Neural progenitor cell (in vitro differentiated cells): ENCODE results near the gene ATP2A3. TPM values are rescaled to one million over a fixed set of nuclear protein-coding genes. Genes with fewer than 3 reads are reported as not detected.

ENCODE experiments used
- DNase-seq: peaks from one replicate; pipeline ENCODE4 v3.0.0-alpha.2; 2016; ENCODE audit warnings: low spot score
- H2AFZ ChIP-seq: fragments of 200-600 bp; sonication (generic); replicated peaks from 2 replicates; pipeline ENCODE4 v1.6.1; 2016; ENCODE audit warnings: antibody characterized with exemption
- H3F3A ChIP-seq: fragments of 200-600 bp; sonication (generic); 2 replicates; pipeline ENCODE4 v1.6.1; 2016; ENCODE audit warnings: antibody characterized with exemption, low read depth
- H3K27ac ChIP-seq: fragments of 200-600 bp; sonication (generic); 2 replicates; pipeline ENCODE4 v1.5.1; 2016; ENCODE audit warnings: mild to moderate bottlenecking
- H3K27me3 ChIP-seq: fragments of 200-600 bp; sonication (generic); 2 replicates; pipeline ENCODE4 v1.6.1; 2016; ENCODE audit warnings: mild to moderate bottlenecking, moderate library complexity
- H3K36me3 ChIP-seq: fragments of 200-600 bp; sonication (generic); 2 replicates; pipeline ENCODE4 v1.5.1; 2016
- H3K4me1 ChIP-seq: fragments of 200-600 bp; sonication (generic); 2 replicates; pipeline ENCODE4 v1.6.1; 2016; ENCODE audit warnings: mixed run types
- H3K4me2 ChIP-seq: fragments of 200-600 bp; sonication (generic); 2 replicates; pipeline ENCODE4 v1.6.1; 2016
- H3K4me3 ChIP-seq: fragments of 200-600 bp; sonication (generic); 2 replicates; pipeline ENCODE4 v1.5.1; 2016
- H3K79me2 ChIP-seq: fragments of 200-600 bp; sonication (generic); 2 replicates; pipeline ENCODE4 v1.6.1; 2016; ENCODE audit warnings: low read depth
- H3K9ac ChIP-seq: fragments of 200-600 bp; sonication (generic); 2 replicates; pipeline ENCODE4 v1.6.1; 2016
- H3K9me3 ChIP-seq: fragments of 200-600 bp; sonication (generic); 2 replicates; pipeline ENCODE4 v1.5.1; 2016; ENCODE audit warnings: low read depth
- H4K20me1 ChIP-seq: fragments of 200-600 bp; sonication (generic); 2 replicates; pipeline ENCODE4 v1.6.1; 2016; ENCODE audit warnings: low read depth
- H3K27ac Mint-ChIP-seq: 3 replicates; pipeline ENCODE4 v1.8.0; 2021; ENCODE audit warnings: mixed read lengths
- H3K27me3 Mint-ChIP-seq: 2 replicates; pipeline ENCODE4 v1.8.0; 2022; ENCODE audit warnings: low read depth, mild to moderate bottlenecking, inconsistent platforms, moderate library complexity, mixed read lengths; ENCODE audit not compliant: insufficient read depth
- H3K36me3 Mint-ChIP-seq: 3 replicates; pipeline ENCODE4 v1.8.0; 2021; ENCODE audit warnings: mixed read lengths
- H3K4me1 Mint-ChIP-seq: 3 replicates; pipeline ENCODE4 v1.8.0; 2021; ENCODE audit warnings: mixed read lengths
- H3K4me3 Mint-ChIP-seq: 3 replicates; pipeline ENCODE4 v1.8.0; 2021; ENCODE audit warnings: mild to moderate bottlenecking, moderate library complexity, mixed read lengths
- H3K9me3 Mint-ChIP-seq: 3 replicates; pipeline ENCODE4 v1.8.0; 2020; ENCODE audit warnings: mixed read lengths
- CTCF ChIP-seq: fragments of 200-600 bp; sonication (generic); IDR thresholded peaks from 2 replicates; pipeline ENCODE4 v1.5.1; 2017; ENCODE audit warnings: antibody characterized with exemption, mild to moderate bottlenecking
- EZH2 ChIP-seq: fragments of 200-600 bp; sonication (generic); IDR thresholded peaks from 2 replicates; pipeline ENCODE4 v1.6.1; 2017; ENCODE audit warnings: antibody characterized with exemption, mild to moderate bottlenecking, moderate library complexity
- EZH2phosphoT487 ChIP-seq: fragments of 200-600 bp; sonication (generic); IDR thresholded peaks from 2 replicates; pipeline ENCODE4 v1.6.1; 2017; ENCODE audit warnings: antibody characterized with exemption
- total RNA-seq: library from RNA; depleted of rRNA; stranded (reverse); fragments of >200 nt; gene quantifications from 2 replicates; pipeline ENCODE4 v1.2.3, GENCODE V29; 2015; ENCODE audit warnings: low replicate concordance

Gene ATP2A3
- total RNA-seq, 1 donor from 2014 or later, result 0.65 TPM

GRCh38 chr17:3959921-3960601 is 4.2 kb downstream of the ATP2A3 start:
- no peak for TF ChIP-seq EZH2phosphoT487
- TF ChIP-seq EZH2, result no peak
- TF ChIP-seq CTCF, result no peak
- H3K27ac ChIP-seq, result no peak overlapping the region

GRCh38 chr17:3959295-3959899 is 4.8 kb downstream of the ATP2A3 start:
- H3K4me1 Mint-ChIP-seq, result peaks cover 26% of the 10 kb centered on the region
- TF ChIP-seq EZH2 (no peak), EZH2phosphoT487 (no peak), CTCF (no peak)

More at GRCh38 chr17:3959921-3960601, 4.2 kb downstream of the ATP2A3 start:
- Histone ChIP-seq H3K4me1 (peaks cover 6% of the 10 kb centered on the region), H3K4me2 (no peak overlapping the region), H4K20me1 (no peaks in the 10 kb centered on the region), H2AFZ (no peak overlapping the region), H3F3A (peaks cover 18% of the 10 kb centered on the region), H3K36me3 (no peaks in the 10 kb centered on the region), H3K79me2 (no peaks in the 10 kb centered on the region), H3K27me3 (peaks cover 51% of the 10 kb centered on the region), H3K9me3 (no peaks in the 10 kb centered on the region), H3K4me3 (no peak overlapping the region), H3K9ac (no peak overlapping the region)
- no peak overlapping the region for H3K4me3 Mint-ChIP-seq
- peaks cover 50% of the 10 kb centered on the region for H3K27me3 Mint-ChIP-seq
- H3K36me3 Mint-ChIP-seq, result no peaks in the 10 kb centered on the region
- H3K9me3 Mint-ChIP-seq, result no peaks in the 10 kb centered on the region
- H3K27ac Mint-ChIP-seq, result no peak overlapping the region
- DNase-seq, result no peak
- H3K4me1 Mint-ChIP-seq, result peaks cover 28% of the 10 kb centered on the region

GRCh38 chr17:3957735-3958599 is 6.3 kb downstream of the ATP2A3 start:
- H3K4me2 ChIP-seq, result no peak overlapping the region
- no peak overlapping the region for H3K4me3 ChIP-seq
- peaks cover 6% of the 10 kb centered on the region for H3F3A ChIP-seq
- Mint-ChIP-seq H3K4me1 (peaks cover 23% of the 10 kb centered on the region), H3K27me3 (peaks cover 42% of the 10 kb centered on the region), H3K9me3 (no peaks in the 10 kb centered on the region), H3K4me3 (no peak overlapping the region), H3K27ac (no peak overlapping the region), H3K36me3 (no peaks in the 10 kb centered on the region)
- no peak overlapping the region for H3K27ac ChIP-seq
- H3K4me1 ChIP-seq, result peaks cover 6% of the 10 kb centered on the region
- H3K9me3 ChIP-seq, result no peaks in the 10 kb centered on the region
- H2AFZ ChIP-seq, result no peak overlapping the region
- H4K20me1 ChIP-seq, result no peaks in the 10 kb centered on the region
- H3K79me2 ChIP-seq, result no peaks in the 10 kb centered on the region
- no peak for TF ChIP-seq EZH2
- no peak for TF ChIP-seq EZH2phosphoT487
- no peak for TF ChIP-seq CTCF
- H3K27me3 ChIP-seq, result peaks cover 30% of the 10 kb centered on the region
- H3K9ac ChIP-seq, result no peak overlapping the region
- DNase-seq, result no peak
- H3K36me3 ChIP-seq, result no peaks in the 10 kb centered on the region

More at GRCh38 chr17:3959295-3959899, 4.8 kb downstream of the ATP2A3 start:
- H3K4me1 ChIP-seq, result peaks cover 6% of the 10 kb centered on the region
- H3F3A ChIP-seq, result peaks cover 12% of the 10 kb centered on the region
- no peak overlapping the region for H3K27ac ChIP-seq
- no peak for DNase-seq
- no peak overlapping the region for H3K4me3 ChIP-seq
- H3K4me3 Mint-ChIP-seq, result no peak overlapping the region
- H3K79me2 ChIP-seq, result no peaks in the 10 kb centered on the region
- H3K36me3 ChIP-seq, result no peaks in the 10 kb centered on the region
- H3K27me3 ChIP-seq, result peaks cover 45% of the 10 kb centered on the region
- no peak overlapping the region for H3K4me2 ChIP-seq
- no peak overlapping the region for H3K27ac Mint-ChIP-seq
- H3K9ac ChIP-seq, result no peak overlapping the region
- H3K36me3 Mint-ChIP-seq, result no peaks in the 10 kb centered on the region
- H3K9me3 Mint-ChIP-seq, result no peaks in the 10 kb centered on the region
- H3K27me3 Mint-ChIP-seq, result peaks cover 47% of the 10 kb centered on the region
- no peaks in the 10 kb centered on the region for H3K9me3 ChIP-seq
- H4K20me1 ChIP-seq, result no peaks in the 10 kb centered on the region
- H2AFZ ChIP-seq, result no peak overlapping the region
